Activated CD4-positive, alpha-beta T cell treated with anti-CD3 and anti-CD28 coated beads, Interleukin-2, amount 10 ng/mL, durations not matched to agents 24 days and 14 days (primary cell): ENCODE data around the gene RAD9A. TPM values are rescaled to one million over a fixed set of nuclear protein-coding genes. Genes with fewer than 3 reads are reported as not detected.

Source experiments
- DNase-seq: peaks from one replicate; pipeline ENCODE4 v3.0.0; 2022
- H3K27ac Mint-ChIP-seq: one replicate; pipeline ENCODE4 v1.8.0; 2022; ENCODE audit warnings: mild to moderate bottlenecking, mixed read lengths
- H3K27me3 Mint-ChIP-seq: one replicate; pipeline ENCODE4 v1.8.0; 2022; ENCODE audit warnings: mixed read lengths
- H3K36me3 Mint-ChIP-seq: one replicate; pipeline ENCODE4 v1.8.0; 2022; ENCODE audit warnings: low read depth, mild to moderate bottlenecking, mixed read lengths
- H3K4me1 Mint-ChIP-seq: one replicate; pipeline ENCODE4 v1.8.0; 2021; ENCODE audit warnings: mixed read lengths
- H3K4me3 Mint-ChIP-seq: one replicate; pipeline ENCODE4 v1.8.0; 2022; ENCODE audit warnings: mild to moderate bottlenecking, moderate library complexity, mixed read lengths
- H3K9me3 Mint-ChIP-seq: one replicate; pipeline ENCODE4 v1.8.0; 2021; ENCODE audit warnings: mixed read lengths
- intact Hi-C: fragments of 100-400 bp; cut with micrococcal nuclease; formaldehyde crosslinking; loops from one replicate; pipeline ENCODE4 v1.15.1; 2023
- total RNA-seq: library from RNA; stranded (reverse); gene quantifications from 2 replicates; pipeline ENCODE4 v1.2.3, GENCODE V29; 2022

RAD9A gene
- total RNA-seq, 1 donor from 2014 or later: 31.6 TPM

DNA sequence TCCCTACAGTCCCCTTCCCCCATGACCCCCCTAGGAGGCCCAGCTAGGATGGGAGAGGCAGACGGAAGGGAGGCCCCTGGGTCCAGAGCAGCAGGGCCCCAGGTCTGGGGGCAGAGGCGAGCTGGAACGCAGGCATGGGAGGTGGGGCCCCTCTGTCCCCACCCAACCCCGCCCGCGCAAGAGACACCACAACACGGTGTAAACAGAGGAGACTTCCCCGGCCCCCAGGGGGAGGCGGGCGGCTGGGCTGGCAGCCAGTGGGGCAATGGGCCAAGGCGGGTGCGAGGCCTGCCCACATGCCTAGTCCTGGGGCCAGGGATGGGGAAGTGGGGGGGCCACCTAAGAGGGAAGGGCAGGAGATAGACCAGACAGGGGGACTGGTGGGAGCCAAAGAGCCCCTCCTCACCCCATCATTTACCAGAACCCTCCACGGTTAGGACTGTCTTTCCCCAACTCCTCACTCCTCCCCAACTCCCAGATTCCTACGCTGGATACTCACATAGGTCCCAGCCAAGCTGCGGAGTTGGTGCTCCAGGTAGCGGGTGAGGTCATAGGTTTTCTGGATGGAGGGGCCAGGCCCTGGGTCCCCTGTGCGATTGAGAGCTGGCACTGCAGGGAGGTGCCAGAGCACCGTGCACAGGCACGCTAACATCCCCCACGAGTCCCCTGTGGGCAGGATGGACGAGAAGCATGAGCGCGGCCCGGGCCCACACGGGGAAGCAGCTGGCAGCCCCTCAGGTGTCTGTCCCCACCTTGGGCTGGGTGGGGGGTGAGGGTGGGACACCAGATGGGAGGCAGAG lies 24.6 kb upstream of the RAD9A start:
- intact Hi-C loops: no loop called here
- Mint-ChIP-seq H3K9me3 (no peaks in the 10 kb centered on the region), H3K27me3 (peaks cover 61% of the 10 kb centered on the region), H3K4me3 (no peak overlapping the region), H3K27ac (no peak overlapping the region), H3K36me3 (peaks cover 3% of the 10 kb centered on the region), H3K4me1 (peaks cover 27% of the 10 kb centered on the region)
- DNase-seq: no peak

DNA sequence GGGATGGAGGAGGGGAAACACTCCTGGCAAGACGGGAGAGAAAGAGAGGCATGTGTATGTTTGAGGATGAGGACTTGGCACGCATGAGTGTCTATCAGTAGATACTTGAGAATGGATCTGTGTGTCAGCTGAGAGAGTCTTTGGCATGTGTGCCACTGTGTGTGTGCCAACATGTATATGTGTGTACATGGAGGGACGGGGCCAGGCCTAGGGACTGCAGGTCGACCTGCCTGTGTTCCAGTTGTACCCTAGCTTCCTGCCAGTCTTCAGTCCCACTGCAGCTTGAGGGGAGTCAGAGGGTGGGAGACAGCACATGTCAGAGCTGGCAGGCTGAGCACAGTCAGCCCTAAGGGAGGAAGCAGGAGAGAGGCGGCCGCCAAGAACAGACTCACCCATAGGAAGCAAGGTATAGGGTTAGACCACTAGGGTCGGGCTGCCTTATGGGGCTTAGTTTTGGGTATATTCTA lies 24.0 kb upstream of the RAD9A start:
- H3K4me3 Mint-ChIP-seq: no peak overlapping the region
- no peak overlapping the region for H3K27ac Mint-ChIP-seq
- peaks cover 56% of the 10 kb centered on the region for H3K27me3 Mint-ChIP-seq
- H3K36me3 Mint-ChIP-seq: peaks cover 3% of the 10 kb centered on the region
- intact Hi-C loops: no loop called here
- peaks cover 27% of the 10 kb centered on the region for H3K4me1 Mint-ChIP-seq
- DNase-seq: no peak
- H3K9me3 Mint-ChIP-seq: no peaks in the 10 kb centered on the region

DNA sequence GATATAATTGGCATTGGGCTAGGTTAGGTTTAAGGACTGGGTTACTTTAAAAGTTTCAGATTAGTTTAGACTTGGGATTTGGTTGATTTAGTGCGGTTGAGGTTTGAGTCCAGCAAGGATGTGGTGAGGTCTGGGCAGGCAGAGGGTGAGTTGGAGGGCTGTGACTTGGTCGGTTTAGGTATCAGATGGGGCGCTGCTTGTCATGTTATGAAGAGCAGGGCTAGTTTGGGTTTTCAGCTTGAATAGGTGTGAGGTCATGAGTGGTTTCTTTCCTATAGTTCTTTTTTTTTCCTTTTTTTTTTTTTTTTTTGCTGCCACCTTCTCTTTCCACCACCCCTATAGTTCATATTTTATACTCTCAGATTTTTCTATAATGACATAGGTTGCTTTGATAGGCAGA lies 23.2 kb upstream of the RAD9A start:
- Mint-ChIP-seq H3K4me3 (no peak overlapping the region), H3K4me1 (peaks cover 27% of the 10 kb centered on the region), H3K9me3 (no peaks in the 10 kb centered on the region), H3K27ac (no peak overlapping the region), H3K27me3 (peaks cover 53% of the 10 kb centered on the region), H3K36me3 (peaks cover 3% of the 10 kb centered on the region)
- intact Hi-C loops: no loop called here
- DNase-seq: no peak

DNA sequence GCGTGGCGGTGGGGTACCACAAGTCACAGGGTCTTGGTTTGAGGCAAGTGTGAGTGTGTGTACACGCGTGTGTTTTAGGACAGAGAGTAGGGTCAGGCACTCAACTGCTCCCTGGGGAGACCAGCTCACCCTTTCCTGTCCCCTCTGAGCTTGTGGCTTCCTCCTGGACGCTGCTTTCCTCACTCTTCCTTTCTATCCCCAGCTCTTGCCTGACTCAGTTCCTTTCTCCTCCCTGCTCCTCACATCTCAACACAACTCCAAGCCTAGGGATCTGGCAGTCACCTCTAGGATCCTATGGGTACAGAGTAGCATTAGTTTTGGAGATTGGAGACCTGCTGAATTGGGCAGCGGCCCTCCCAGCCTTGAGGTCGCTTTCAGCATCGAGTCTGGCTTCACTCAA lies 22.5 kb upstream of the RAD9A start:
- Mint-ChIP-seq H3K9me3 (no peaks in the 10 kb centered on the region), H3K27ac (no peak overlapping the region), H3K4me3 (no peak overlapping the region), H3K36me3 (peaks cover 3% of the 10 kb centered on the region), H3K4me1 (peaks cover 29% of the 10 kb centered on the region), H3K27me3 (peaks cover 56% of the 10 kb centered on the region)
- intact Hi-C loops: no loop called here
- no peak for DNase-seq

DNA sequence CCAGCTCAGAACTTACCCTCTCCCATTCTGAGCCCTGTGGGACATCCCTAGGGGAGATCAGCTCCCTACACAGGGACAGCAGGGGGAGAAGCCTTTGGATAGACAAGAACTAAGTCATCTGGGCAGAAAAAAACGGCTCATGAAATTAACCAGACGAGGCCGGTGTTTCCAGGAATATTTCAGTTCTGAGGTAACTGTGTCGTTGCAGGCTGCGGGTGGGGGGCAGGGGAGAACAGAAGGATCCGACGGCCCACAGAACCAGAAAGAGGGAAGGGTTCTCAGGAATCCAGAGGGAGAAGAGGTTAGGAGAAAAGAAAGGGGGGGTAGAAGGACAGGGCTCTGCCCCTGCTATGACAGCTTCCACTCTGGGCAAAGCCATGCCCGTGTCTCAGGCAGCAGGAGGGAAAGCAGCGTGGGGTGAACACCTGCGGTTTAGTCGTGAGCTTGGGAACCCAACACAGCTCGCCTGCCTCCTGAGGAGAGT lies 21.9 kb upstream of the RAD9A start:
- H3K27me3 Mint-ChIP-seq: peaks cover 62% of the 10 kb centered on the region
- no peak for DNase-seq
- peaks cover 34% of the 10 kb centered on the region for H3K4me1 Mint-ChIP-seq
- no peak overlapping the region for H3K27ac Mint-ChIP-seq
- intact Hi-C loops: no loop called here
- H3K9me3 Mint-ChIP-seq: no peaks in the 10 kb centered on the region
- peaks cover 3% of the 10 kb centered on the region for H3K36me3 Mint-ChIP-seq
- H3K4me3 Mint-ChIP-seq: no peak overlapping the region

DNA sequence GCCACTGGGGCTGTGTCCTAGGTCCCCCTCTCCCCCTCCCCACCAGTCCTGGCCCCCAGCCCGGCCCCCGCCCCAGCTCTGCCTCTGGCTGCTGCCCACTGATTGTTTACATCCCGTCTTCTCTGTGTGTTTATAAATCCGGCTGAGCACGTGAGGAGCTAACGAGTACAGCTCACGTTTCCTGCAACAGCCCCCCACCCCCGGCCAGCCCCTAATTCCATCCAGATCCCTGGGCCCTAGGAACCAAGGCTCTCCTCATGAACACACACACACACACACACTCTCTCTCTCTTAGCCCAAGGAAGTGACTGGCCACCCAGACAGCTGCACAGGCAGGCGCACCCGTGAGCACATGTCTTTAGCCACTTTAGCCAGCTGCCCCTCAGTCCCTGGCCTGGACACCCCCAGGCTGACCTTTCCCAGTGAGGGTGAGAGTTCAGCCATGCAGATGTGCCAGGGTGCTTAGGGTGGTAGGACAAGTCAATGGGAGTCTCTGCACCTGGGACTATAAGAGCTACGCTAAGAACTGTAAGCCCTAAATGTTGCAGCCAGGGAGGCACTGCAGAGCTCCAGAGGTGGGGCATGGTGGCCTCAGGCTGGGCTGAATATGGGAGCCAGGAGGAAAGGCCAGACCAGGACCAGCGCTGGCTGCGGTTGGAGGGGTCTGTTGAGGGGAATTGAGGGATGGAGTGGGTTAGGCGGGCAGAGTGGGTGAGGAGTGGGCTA lies 21.3 kb upstream of the RAD9A start:
- intact Hi-C loops: no loop called here
- no peak for DNase-seq
- Mint-ChIP-seq H3K27ac (peak overlapping the region; percentile 27), H3K4me3 (peak overlapping the region; percentile 31), H3K4me1 (peaks cover 34% of the 10 kb centered on the region), H3K27me3 (peaks cover 62% of the 10 kb centered on the region), H3K9me3 (no peaks in the 10 kb centered on the region), H3K36me3 (peaks cover 3% of the 10 kb centered on the region)

DNA sequence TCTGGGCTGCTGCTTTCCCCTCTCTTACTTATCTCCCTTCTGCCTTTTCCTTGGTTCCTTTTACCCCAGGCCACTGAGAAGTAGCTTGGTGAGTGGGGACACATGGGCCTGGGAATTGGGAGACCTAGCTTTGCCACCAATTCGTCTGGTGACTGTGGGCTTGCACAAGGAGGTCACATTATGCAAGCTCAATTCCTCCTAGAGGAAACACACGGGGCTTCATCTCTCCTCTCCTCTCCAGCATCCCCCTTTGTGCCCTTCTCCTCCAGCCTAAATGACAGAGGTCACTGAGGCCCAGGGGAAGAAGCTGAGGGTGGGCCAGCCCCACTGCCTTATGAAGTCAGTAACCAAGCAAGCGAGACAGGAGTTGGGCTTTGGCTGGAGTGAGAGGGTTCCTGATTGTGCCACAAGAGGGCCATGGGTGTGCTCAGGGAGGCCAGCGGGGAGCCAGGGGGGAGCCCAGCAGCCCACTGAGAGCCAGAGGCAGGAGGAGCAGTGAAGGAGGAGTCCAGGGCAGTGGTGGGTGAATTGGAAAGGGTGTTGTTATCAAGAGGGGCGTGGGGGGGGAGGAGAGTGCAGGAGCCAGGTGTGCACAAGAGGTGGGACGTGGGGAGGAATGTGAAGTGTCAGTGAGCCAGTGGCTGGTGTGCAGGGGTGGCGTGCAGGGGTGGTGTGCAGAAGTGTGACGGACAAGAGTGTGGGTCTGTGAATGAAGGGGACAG lies 20.4 kb upstream of the RAD9A start:
- Mint-ChIP-seq H3K4me3 (peak overlapping the region; percentile 77), H3K9me3 (no peaks in the 10 kb centered on the region), H3K4me1 (peaks cover 34% of the 10 kb centered on the region), H3K27me3 (peaks cover 62% of the 10 kb centered on the region), H3K36me3 (peaks cover 3% of the 10 kb centered on the region), H3K27ac (peak overlapping the region; percentile 67)
- intact Hi-C loops: no loop called here
- DNase-seq: peak; percentile 75

DNA sequence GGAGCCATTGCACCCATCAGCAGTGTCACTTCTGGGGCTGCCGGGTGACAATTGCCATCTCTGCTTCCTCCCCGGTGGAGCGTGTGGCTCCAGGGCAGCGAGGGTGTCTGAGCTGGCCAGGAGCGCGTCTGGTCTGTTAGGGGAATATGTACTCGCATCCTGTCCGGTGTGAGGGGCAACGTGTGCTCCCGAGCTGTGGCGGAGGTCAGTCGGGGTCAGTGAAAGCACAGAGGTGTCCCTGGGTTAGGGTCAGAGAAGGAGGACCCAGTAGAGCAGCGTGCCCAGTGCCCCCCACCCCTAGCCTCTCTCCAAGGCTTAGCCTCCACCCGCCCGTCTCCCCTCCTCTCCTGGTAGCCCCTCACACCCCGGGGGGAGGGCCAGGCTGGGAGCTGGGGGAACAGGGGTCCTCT lies 19.9 kb upstream of the RAD9A start:
- intact Hi-C loops: no loop called here
- Mint-ChIP-seq H3K9me3 (no peaks in the 10 kb centered on the region), H3K27me3 (peaks cover 67% of the 10 kb centered on the region), H3K36me3 (peaks cover 3% of the 10 kb centered on the region), H3K4me3 (peak overlapping the region; percentile 77), H3K27ac (peak overlapping the region; percentile 67), H3K4me1 (peaks cover 34% of the 10 kb centered on the region)
- no peak for DNase-seq

DNA sequence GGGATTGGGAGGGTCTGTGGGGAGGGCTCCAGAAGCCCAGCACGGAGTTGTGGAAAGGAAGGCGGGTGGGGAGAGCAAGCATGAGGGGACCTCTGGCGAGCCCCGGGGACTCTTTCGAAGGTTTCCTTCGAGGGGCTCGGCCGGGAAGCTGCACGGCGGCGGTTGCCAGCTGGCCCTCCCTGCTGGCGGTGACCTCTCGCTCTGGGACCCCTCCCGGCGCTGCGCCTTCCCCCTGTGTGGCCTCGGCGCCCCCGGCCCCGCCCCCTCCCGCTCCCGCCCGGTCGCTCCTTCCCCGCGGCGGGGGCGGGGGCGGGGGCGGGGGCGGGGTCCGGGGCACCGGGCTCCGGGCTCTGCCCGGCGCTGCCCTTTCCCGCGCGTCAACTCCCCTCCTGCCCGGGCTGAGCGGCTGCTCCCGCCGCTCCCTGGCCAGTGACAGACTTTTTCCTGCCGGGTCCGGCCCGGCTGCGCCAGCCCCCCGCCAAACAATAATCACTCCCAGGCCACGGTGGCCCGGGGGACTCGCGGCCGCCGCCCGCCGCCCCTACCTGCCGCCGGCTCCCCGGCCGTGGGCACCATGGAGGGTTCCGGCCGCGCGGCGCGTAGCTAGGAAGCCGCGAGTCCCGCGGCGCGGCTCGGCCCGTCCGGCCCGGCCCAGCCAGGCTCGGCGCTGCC lies 19.3 kb upstream of the RAD9A start:
- no peaks in the 10 kb centered on the region for H3K9me3 Mint-ChIP-seq
- peak overlapping the region; percentile 77 for H3K4me3 Mint-ChIP-seq
- peaks cover 70% of the 10 kb centered on the region for H3K27me3 Mint-ChIP-seq
- no peak for DNase-seq
- no peak overlapping the region for H3K27ac Mint-ChIP-seq
- H3K4me1 Mint-ChIP-seq: peaks cover 34% of the 10 kb centered on the region
- intact Hi-C loops: no loop called here
- peaks cover 3% of the 10 kb centered on the region for H3K36me3 Mint-ChIP-seq

DNA sequence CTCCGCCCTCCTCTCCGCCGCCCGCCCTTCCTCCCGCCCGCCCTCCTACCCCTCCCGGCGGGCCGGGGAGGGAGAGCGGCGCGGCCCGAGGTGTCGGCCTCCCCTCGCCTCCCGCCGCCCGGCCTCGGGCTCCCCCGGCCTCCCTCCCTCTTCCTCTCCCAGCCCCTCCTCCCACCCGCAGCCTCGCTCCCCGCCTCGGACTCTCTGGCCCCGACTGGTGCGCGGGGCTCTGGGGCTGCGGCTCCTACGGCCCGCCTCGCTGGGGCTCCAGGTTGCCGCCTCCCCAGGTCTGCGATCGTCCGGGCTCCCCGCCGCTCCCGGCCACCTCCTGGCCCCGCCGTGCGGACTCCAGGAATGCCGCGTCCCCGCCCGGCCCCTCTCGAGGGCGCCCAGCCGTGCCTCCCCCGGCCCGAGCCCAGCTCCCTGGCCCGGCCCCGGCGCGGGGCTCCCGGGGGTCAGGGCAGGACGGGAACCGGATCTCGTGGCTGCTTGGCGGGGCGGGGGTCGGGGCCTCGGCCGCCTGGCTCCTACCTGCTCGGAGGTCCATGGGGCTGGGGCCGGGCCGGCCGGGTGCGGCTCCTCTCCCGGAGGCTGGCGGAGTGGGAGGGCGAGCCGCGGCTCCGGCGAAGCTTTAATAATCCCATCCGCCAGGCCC lies 18.7 kb upstream of the RAD9A start, which contains the start of gene CLCF1:
Gene CLCF1, minus strand, starts transcription at position 606 of the 655 bp plus-strand sequence. Its CDS starts 59 bp downstream, at position 547.
- H3K9me3 Mint-ChIP-seq: no peaks in the 10 kb centered on the region
- H3K4me3 Mint-ChIP-seq: peak within 1 kb of the TSS; percentile 88
- peaks cover 64% of the 10 kb centered on the region for H3K27me3 Mint-ChIP-seq
- H3K4me1 Mint-ChIP-seq: peaks cover 30% of the 10 kb centered on the region
- peak; percentile 78 for DNase-seq
- peaks cover 3% of the 10 kb centered on the region for H3K36me3 Mint-ChIP-seq
- H3K27ac Mint-ChIP-seq: peak within 1 kb of the TSS; percentile 82
- intact Hi-C loops: no loop called here

DNA sequence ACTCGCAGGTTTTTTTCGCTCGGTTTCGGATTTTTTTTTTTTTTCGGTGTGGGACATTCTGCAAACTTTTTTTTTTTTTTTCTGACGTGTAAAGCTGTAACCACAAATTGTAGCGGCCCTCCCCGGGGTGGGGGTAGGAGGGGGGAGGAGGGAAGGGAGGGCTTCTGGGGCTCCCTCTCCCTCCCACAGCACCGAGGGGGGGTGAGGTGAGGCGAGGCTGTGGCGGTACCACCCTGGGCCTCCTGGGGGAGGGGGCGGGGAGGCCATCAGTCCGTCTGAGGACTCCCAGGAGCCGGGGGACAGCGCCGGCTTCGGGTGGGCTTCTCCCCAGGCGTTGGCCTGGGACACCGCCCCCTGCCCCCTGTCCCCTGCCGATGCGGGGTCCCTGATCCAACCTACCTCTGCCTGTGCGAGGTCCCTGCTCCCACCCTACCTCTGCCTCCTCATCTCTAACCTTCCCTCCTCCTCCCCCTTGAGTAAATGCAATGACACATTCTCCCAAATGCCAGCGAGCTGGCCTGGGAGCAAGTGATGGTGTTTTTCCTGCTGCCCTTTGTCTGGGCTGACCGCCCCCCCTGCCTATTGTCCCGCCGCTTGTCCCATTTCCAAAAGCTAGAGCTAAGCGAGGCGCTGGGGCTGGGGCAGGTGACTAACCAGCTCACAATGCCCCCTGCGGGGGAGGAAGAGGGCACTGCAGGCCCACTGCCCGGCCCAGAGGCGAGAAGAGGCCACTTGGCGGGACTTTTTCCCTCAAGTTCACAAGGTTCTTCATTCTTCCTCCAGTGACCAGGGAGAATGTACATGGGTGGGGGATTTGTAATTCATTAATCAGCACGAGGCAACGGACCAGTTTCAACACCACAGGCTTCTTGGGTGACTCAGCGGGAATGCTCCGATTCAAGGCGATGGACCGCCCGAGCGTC lies 17.9 kb upstream of the RAD9A start:
- peaks cover 3% of the 10 kb centered on the region for H3K36me3 Mint-ChIP-seq
- peak; percentile 83 for DNase-seq
- H3K27me3 Mint-ChIP-seq: peaks cover 57% of the 10 kb centered on the region
- no peaks in the 10 kb centered on the region for H3K9me3 Mint-ChIP-seq
- peaks cover 25% of the 10 kb centered on the region for H3K4me1 Mint-ChIP-seq
- H3K4me3 Mint-ChIP-seq: peak overlapping the region; percentile 88
- intact Hi-C loops: no loop called here
- H3K27ac Mint-ChIP-seq: peak overlapping the region; percentile 82

DNA sequence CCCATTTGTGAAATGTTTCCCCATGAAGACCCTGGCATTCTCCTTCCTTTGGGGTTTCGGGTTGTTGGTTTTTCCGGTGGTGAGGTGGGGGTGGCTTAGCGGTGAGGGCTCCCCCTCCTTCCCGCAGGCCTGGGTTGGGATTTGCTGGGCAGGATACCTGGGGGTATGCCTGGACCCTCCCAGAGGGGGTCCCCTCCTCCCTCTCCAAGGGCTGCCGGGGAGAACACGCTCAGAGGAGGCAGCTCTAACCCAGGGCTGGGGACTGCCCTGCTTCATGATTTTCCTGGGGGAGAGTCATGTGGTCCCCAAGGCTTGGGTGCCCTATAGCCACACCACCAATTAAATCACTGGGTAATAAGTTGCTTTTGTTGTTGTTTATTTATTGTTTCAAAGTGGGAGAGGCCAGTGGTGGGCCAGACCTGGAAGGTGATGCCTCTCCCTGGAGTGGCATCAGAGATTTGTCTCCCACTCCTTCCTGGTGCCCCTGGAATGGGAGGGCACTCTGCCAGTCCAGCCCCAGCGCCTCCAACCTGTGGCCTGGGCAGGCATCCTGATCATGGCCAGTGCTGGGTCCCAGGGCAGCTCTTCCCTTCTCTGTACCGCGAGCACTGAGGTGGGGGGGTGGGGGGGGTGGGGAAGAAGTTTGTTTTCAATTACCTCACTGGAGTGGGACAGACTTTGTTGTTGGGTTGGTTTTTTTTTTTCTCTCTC lies 17.1 kb upstream of the RAD9A start:
- peaks cover 3% of the 10 kb centered on the region for H3K36me3 Mint-ChIP-seq
- peak overlapping the region; percentile 88 for H3K4me3 Mint-ChIP-seq
- no peaks in the 10 kb centered on the region for H3K9me3 Mint-ChIP-seq
- intact Hi-C loops: no loop called here
- no peak overlapping the region for H3K27ac Mint-ChIP-seq
- H3K4me1 Mint-ChIP-seq: peaks cover 25% of the 10 kb centered on the region
- peaks cover 49% of the 10 kb centered on the region for H3K27me3 Mint-ChIP-seq
- no peak for DNase-seq
